OCI-LY3 (cell line): ENCODE results near the gene NELL1.

Source experiments
- H2AFZ ChIP-seq: fragments of 200-600, 300-600 bp; shearing (Covaris generic); 2 replicates; pipeline ENCODE4 v1.6.0; 2014; ENCODE audit warnings: antibody characterized with exemption, low read depth, low read length
- H3K27ac ChIP-seq: fragments of 200-600, 300-600 bp; sonication (generic); 2 replicates; pipeline ENCODE4 v1.5.1; 2014; ENCODE audit warnings: mild to moderate bottlenecking, low read length, moderate library complexity, mixed read lengths
- H3K27me3 ChIP-seq: fragments of 200-600, 300-600 bp; sonication (generic); 2 replicates; pipeline ENCODE4 v1.6.1; 2014; ENCODE audit warnings: low read depth, low read length, mixed read lengths
- H3K36me3 ChIP-seq: fragments of 200-600, 300-600 bp; sonication (generic); replicated peaks from 2 replicates; pipeline ENCODE3; 2014; ENCODE audit warnings: low read depth, low read length, mixed read lengths
- H3K4me1 ChIP-seq: fragments of 300-600, 200-600 bp; sonication (generic); 2 replicates; pipeline ENCODE4 v1.6.1; 2014; ENCODE audit warnings: low read length, mixed read lengths
- H3K4me2 ChIP-seq: fragments of 200-600, 300-600 bp; sonication (generic); 2 replicates; pipeline ENCODE4 v1.6.1; 2014; ENCODE audit warnings: low read length, mixed read lengths
- H3K4me3 ChIP-seq: fragments of 300-600, 200-600 bp; sonication (generic); 2 replicates; pipeline ENCODE4 v1.5.1; 2014; ENCODE audit warnings: antibody characterized with exemption, mild to moderate bottlenecking, low read length, moderate library complexity
- H3K79me2 ChIP-seq: fragments of 300-600, 200-600 bp; shearing (Covaris generic); 2 replicates; pipeline ENCODE4 v1.6.1; 2014; ENCODE audit warnings: mild to moderate bottlenecking, low read length, mixed read lengths
- H3K9ac ChIP-seq: fragments of 300-600, 200-600 bp; shearing (Covaris generic); 2 replicates; pipeline ENCODE4 v1.6.0; 2014; ENCODE audit warnings: mild to moderate bottlenecking, low read length, moderate library complexity
- H3K9me3 ChIP-seq: fragments of 200-600, 300-600 bp; shearing (Covaris generic); 2 replicates; pipeline ENCODE4 v1.6.1; 2014; ENCODE audit warnings: low read length, mixed read lengths; ENCODE audit not compliant: insufficient read depth
- H4K20me1 ChIP-seq: fragments of 200-600, 300-600 bp; sonication (generic); 2 replicates; pipeline ENCODE4 v1.6.1; 2016; ENCODE audit warnings: low read length, mixed read lengths; ENCODE audit not compliant: insufficient read depth
- EZH2phosphoT487 ChIP-seq: fragments of 200-600 bp; shearing (Covaris generic); IDR thresholded peaks from 2 replicates; pipeline ENCODE4 v1.6.1; 2018; ENCODE audit warnings: antibody characterized with exemption, mixed run types, low read depth
- TF ChIP-seq, protein P1 (sequence below): fragments of 200-600, 300-600 bp; sonication (generic); IDR thresholded peaks from 2 replicates; pipeline ENCODE4 v1.5.1; 2014; ENCODE audit warnings: antibody characterized with exemption, low read length, low read depth

The NELL1 gene

DNA sequence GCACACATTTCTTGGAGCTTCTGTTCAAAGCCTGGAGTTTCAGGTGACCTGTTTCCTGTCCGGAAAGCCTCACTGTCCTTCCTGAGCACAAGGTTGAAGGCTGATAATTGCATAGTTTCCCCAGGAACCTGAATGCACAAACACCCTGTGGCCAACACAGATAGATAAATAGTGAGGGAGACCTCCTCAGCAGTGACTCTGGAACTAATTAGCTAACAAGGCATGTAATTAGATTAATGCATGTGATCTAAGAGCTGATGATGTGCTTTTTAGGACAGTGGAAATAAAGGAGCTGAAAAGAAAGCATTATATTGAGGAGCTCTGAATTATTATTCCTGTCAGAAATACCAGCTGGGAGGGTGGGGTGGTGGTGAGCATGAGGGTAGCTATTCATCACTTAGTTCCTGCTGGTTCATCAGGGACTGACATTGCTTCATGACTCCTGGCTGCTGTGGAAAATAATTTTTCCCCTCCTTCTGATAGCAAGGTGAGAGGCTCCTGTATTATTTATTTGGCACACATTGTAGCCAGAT lies 101.1 kb downstream of the NELL1 start:
- Histone ChIP-seq H3K4me3 (no peak overlapping the region), H3K4me1 (no peaks in the 10 kb centered on the region)
- TF ChIP-seq, protein P1, sequence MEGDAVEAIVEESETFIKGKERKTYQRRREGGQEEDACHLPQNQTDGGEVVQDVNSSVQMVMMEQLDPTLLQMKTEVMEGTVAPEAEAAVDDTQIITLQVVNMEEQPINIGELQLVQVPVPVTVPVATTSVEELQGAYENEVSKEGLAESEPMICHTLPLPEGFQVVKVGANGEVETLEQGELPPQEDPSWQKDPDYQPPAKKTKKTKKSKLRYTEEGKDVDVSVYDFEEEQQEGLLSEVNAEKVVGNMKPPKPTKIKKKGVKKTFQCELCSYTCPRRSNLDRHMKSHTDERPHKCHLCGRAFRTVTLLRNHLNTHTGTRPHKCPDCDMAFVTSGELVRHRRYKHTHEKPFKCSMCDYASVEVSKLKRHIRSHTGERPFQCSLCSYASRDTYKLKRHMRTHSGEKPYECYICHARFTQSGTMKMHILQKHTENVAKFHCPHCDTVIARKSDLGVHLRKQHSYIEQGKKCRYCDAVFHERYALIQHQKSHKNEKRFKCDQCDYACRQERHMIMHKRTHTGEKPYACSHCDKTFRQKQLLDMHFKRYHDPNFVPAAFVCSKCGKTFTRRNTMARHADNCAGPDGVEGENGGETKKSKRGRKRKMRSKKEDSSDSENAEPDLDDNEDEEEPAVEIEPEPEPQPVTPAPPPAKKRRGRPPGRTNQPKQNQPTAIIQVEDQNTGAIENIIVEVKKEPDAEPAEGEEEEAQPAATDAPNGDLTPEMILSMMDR = no peak
- no peak for TF ChIP-seq EZH2phosphoT487

DNA sequence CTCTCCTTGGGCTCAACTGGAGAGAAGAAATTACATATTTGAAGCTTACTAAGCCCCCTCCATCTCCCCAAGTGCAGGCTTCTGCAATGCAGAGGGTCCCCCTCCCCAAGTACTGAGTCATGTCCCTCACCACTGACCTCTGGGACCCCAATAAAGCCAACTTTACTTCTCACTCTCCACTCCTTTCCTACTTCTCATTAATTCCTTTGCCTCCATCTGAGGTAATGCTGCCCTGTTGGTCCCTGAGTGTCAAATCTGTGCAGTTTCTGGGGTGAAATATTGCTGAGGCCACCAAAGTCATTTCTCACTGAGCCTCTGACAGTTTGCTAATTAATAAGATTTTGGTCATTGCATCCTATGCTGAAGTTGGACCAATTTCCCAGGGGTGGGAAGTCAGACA lies 101.6 kb downstream of the NELL1 start:
- H3K9ac ChIP-seq = no peak overlapping the region
- H3K4me2 ChIP-seq = no peak overlapping the region
- H3K36me3 ChIP-seq = no peaks in the 10 kb centered on the region
- no peaks in the 10 kb centered on the region for H3K27me3 ChIP-seq
- H3K79me2 ChIP-seq = no peaks in the 10 kb centered on the region
- no peak overlapping the region for H2AFZ ChIP-seq
- H4K20me1 ChIP-seq = no peaks in the 10 kb centered on the region
- H3K27ac ChIP-seq = no peak overlapping the region
- no peak for TF ChIP-seq EZH2phosphoT487
- TF ChIP-seq, protein P1 = no peak
- H3K4me3 ChIP-seq = no peak overlapping the region
- no peaks in the 10 kb centered on the region for H3K9me3 ChIP-seq
- no peaks in the 10 kb centered on the region for H3K4me1 ChIP-seq

More for the DNA sequence above, 101.1 kb downstream of the NELL1 start:
- Histone ChIP-seq H4K20me1 (no peaks in the 10 kb centered on the region), H3K79me2 (no peaks in the 10 kb centered on the region), H3K36me3 (no peaks in the 10 kb centered on the region), H2AFZ (no peak overlapping the region), H3K9me3 (no peaks in the 10 kb centered on the region), H3K4me2 (no peak overlapping the region), H3K9ac (no peak overlapping the region), H3K27me3 (no peaks in the 10 kb centered on the region), H3K27ac (no peak overlapping the region)

DNA sequence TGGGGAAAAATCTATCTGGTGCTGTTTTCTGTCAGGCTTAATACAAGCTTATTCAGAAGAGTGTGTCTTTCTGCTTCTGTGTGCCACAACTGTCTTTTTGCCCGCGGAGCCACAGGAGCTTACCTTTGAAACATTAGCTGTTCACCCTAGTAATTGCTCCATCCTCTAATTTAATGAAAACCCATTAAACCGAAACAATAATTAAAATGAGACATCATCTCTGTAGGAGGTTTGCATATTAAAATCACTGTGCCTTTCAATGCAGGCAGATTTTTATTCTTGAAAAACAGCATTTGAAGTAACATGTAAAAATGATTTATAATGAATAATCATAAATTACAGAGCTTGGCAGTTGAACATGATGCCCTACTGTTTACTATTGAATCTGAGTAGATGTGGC lies 102.3 kb downstream of the NELL1 start:
- no peak overlapping the region for H2AFZ ChIP-seq
- H3K9ac ChIP-seq = no peak overlapping the region
- no peaks in the 10 kb centered on the region for H4K20me1 ChIP-seq
- no peak overlapping the region for H3K27ac ChIP-seq
- no peaks in the 10 kb centered on the region for H3K27me3 ChIP-seq
- no peaks in the 10 kb centered on the region for H3K4me1 ChIP-seq
- no peaks in the 10 kb centered on the region for H3K36me3 ChIP-seq
- no peak overlapping the region for H3K4me2 ChIP-seq
- no peaks in the 10 kb centered on the region for H3K9me3 ChIP-seq
- no peaks in the 10 kb centered on the region for H3K79me2 ChIP-seq
- no peak overlapping the region for H3K4me3 ChIP-seq
- TF ChIP-seq, protein P1 = no peak
- no peak for TF ChIP-seq EZH2phosphoT487

DNA sequence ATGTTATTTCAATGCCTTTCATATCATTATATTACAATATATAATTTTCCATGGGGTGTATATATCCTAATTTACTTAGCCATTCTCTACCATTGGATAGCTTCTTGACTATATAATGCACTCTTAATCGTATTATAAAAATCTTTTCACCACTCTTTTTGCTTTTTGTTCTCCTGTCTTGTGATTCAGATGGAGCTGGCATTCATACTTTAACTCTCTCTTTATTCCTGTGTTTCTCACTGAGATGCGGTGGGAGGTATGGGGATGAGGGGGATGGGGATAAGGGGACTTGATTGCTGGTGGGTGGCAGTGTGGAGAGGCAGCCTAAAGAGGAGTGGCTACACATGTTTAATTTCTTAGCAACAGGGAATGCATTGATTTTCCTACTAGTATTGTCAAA lies 105.9 kb downstream of the NELL1 start:
- Histone ChIP-seq H3K27ac (no peak overlapping the region), H3K4me1 (no peaks in the 10 kb centered on the region), H2AFZ (no peak overlapping the region), H3K79me2 (no peaks in the 10 kb centered on the region), H3K4me3 (no peak overlapping the region), H3K4me2 (no peak overlapping the region), H3K9me3 (no peaks in the 10 kb centered on the region), H3K27me3 (no peaks in the 10 kb centered on the region), H4K20me1 (no peaks in the 10 kb centered on the region), H3K9ac (no peak overlapping the region), H3K36me3 (no peaks in the 10 kb centered on the region)
- TF ChIP-seq, protein P1 = no peak
